ENCODE results near the gene APH1B.

DNA sequence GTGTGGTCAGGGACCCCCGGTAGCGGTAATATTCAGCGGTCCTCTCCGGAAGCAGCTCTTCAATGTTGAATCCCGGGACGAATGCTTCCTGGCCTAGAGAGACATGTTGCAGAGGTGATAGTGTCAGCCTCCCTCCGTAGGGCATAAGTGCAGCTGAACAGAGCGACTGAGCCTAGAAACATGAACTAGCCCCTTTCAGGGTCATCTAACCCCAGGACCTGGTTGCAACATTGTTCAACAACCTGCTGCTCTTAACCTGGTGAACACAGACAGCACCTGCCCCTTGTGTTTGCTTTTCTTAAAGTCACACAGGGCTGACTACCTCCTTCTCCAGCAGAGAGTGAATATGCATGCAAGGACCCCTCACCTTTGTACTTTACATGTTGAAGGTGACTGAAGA lies 62.9 kb downstream of the APH1B start:
- TF ChIP-seq, protein P1, sequence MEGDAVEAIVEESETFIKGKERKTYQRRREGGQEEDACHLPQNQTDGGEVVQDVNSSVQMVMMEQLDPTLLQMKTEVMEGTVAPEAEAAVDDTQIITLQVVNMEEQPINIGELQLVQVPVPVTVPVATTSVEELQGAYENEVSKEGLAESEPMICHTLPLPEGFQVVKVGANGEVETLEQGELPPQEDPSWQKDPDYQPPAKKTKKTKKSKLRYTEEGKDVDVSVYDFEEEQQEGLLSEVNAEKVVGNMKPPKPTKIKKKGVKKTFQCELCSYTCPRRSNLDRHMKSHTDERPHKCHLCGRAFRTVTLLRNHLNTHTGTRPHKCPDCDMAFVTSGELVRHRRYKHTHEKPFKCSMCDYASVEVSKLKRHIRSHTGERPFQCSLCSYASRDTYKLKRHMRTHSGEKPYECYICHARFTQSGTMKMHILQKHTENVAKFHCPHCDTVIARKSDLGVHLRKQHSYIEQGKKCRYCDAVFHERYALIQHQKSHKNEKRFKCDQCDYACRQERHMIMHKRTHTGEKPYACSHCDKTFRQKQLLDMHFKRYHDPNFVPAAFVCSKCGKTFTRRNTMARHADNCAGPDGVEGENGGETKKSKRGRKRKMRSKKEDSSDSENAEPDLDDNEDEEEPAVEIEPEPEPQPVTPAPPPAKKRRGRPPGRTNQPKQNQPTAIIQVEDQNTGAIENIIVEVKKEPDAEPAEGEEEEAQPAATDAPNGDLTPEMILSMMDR (IDR thresholded peaks at IDR 0.05; ENCODE audit: low read depth, low read length) = no peak
- no peak for TF ChIP-seq EZH2phosphoT487 (IDR thresholded peaks at IDR 0.05; ENCODE audit: low read depth)

All from OCI-LY3 (cell line).